Trophoblast cell (in vitro differentiated cells and primary cell): ENCODE measurements around the gene HSPA1A.
"Not testable (repeated sequence)": the region's sequence is repeated elsewhere in the genome, so short reads cannot be mapped to it uniquely, and the experiment has no call there.

Experiments used
- DNase-seq, 2 donors: peaks; one replicate each; pipeline ENCODE4 v3.0.0-alpha.2; 2016
- H2AFZ ChIP-seq: 2 replicates; pipeline ENCODE4 v1.6.1; 2013; ENCODE audit warnings: low read length, moderate library complexity, mild to moderate bottlenecking; ENCODE audit not compliant: insufficient read depth, poor library complexity
- H2AK5ac ChIP-seq: 2 replicates; pipeline ENCODE4 v1.6.1; 2013; ENCODE audit warnings: mild to moderate bottlenecking, low read length
- H2BK120ac ChIP-seq: 2 replicates; pipeline ENCODE4 v1.6.1; 2013; ENCODE audit warnings: low read length, mild to moderate bottlenecking, moderate library complexity; ENCODE audit not compliant: insufficient read depth, poor library complexity
- H2BK12ac ChIP-seq: 2 replicates; pipeline ENCODE4 v1.6.1; 2013; ENCODE audit warnings: mild to moderate bottlenecking, low read length, moderate library complexity
- H2BK5ac ChIP-seq: 2 replicates; pipeline ENCODE4 v1.6.1; 2013; ENCODE audit warnings: low read length, low read depth, moderate library complexity, mild to moderate bottlenecking; ENCODE audit not compliant: poor library complexity
- H3K14ac ChIP-seq: 2 replicates; pipeline ENCODE4 v1.6.1; 2013; ENCODE audit warnings: mild to moderate bottlenecking, low read length
- H3K18ac ChIP-seq: 2 replicates; pipeline ENCODE4 v1.6.1; 2013; ENCODE audit warnings: mild to moderate bottlenecking, low read length
- H3K23ac ChIP-seq: 2 replicates; pipeline ENCODE4 v1.6.1; 2013; ENCODE audit warnings: low read length
- H3K27ac ChIP-seq: 2 replicates; pipeline ENCODE4 v1.5.1; 2013; ENCODE audit warnings: low read depth, mild to moderate bottlenecking, inconsistent platforms, low read length, moderate library complexity
- H3K27me3 ChIP-seq: 2 replicates; pipeline ENCODE4 v1.6.1; 2013; ENCODE audit warnings: inconsistent platforms, mild to moderate bottlenecking, low read length, moderate library complexity; ENCODE audit not compliant: insufficient read depth
- H3K36me3 ChIP-seq, 2 experiments: 1 replicate in 1 of 2; 2 replicates in 1 of 2; pipeline ENCODE4 v1.6.1; 2013; ENCODE audit warnings: low read length in 2 of 2, mild to moderate bottlenecking in 2 of 2, moderate library complexity in 1 of 2; ENCODE audit not compliant: insufficient read depth in 2 of 2, control insufficient read depth in 1 of 2
- H3K4ac ChIP-seq: 2 replicates; pipeline ENCODE4 v1.6.1; 2013; ENCODE audit warnings: low read depth, mild to moderate bottlenecking, low read length, moderate library complexity
- H3K4me1 ChIP-seq, 2 experiments: 1 replicate in 1 of 2; 2 replicates in 1 of 2; pipeline ENCODE4 v1.6.1; 2013; ENCODE audit warnings: low read length in 2 of 2, mild to moderate bottlenecking in 2 of 2, moderate library complexity in 1 of 2; ENCODE audit not compliant: insufficient read depth in 2 of 2, control insufficient read depth in 1 of 2
- H3K4me2 ChIP-seq: 2 replicates; pipeline ENCODE4 v1.6.1; 2013; ENCODE audit warnings: inconsistent platforms, mild to moderate bottlenecking, low read length, moderate library complexity
- H3K4me3 ChIP-seq: 2 replicates; pipeline ENCODE4 v1.5.1; 2013; ENCODE audit warnings: mild to moderate bottlenecking, low read depth, low read length, inconsistent platforms
- H3K79me1 ChIP-seq: one replicate; pipeline ENCODE4 v1.6.1; 2013; ENCODE audit warnings: low read length
- H3K79me2 ChIP-seq: 2 replicates; pipeline ENCODE4 v1.6.1; 2013; ENCODE audit warnings: low read length, mild to moderate bottlenecking; ENCODE audit not compliant: control insufficient read depth, insufficient read depth, poor library complexity
- H3K9ac ChIP-seq: 2 replicates; pipeline ENCODE4 v1.6.1; 2013; ENCODE audit warnings: mild to moderate bottlenecking, low read length
- H3K9me3 ChIP-seq: 2 replicates; pipeline ENCODE4 v1.6.1; 2013; ENCODE audit warnings: low read depth, mild to moderate bottlenecking, control low read depth, inconsistent platforms, low read length; ENCODE audit not compliant: insufficient read depth
- H4K12ac ChIP-seq: 2 replicates; pipeline ENCODE4 v1.6.1; 2013; ENCODE audit warnings: low read depth, mild to moderate bottlenecking, low read length, moderate library complexity
- H4K8ac ChIP-seq: 2 replicates; pipeline ENCODE4 v1.6.1; 2013; ENCODE audit warnings: low read depth, mild to moderate bottlenecking, low read length, moderate library complexity
- H4K91ac ChIP-seq: one replicate; pipeline ENCODE4 v1.6.1; 2013; ENCODE audit warnings: low read depth, mild to moderate bottlenecking, low read length, moderate library complexity
- WGBS: extraction: QIAGEN DNeasy Blood & Tissue Kit; methylation state at CpG from one replicate; pipeline ENCODE4 v1.1.7; 2013; ENCODE audit warnings: missing lambda C conversion rate; ENCODE audit not compliant: insufficient read length, insufficient coverage; ENCODE audit errors: extremely low coverage; 5-methylcytosine and 5-hydroxymethylcytosine counted together

The HSPA1A gene

DNA sequence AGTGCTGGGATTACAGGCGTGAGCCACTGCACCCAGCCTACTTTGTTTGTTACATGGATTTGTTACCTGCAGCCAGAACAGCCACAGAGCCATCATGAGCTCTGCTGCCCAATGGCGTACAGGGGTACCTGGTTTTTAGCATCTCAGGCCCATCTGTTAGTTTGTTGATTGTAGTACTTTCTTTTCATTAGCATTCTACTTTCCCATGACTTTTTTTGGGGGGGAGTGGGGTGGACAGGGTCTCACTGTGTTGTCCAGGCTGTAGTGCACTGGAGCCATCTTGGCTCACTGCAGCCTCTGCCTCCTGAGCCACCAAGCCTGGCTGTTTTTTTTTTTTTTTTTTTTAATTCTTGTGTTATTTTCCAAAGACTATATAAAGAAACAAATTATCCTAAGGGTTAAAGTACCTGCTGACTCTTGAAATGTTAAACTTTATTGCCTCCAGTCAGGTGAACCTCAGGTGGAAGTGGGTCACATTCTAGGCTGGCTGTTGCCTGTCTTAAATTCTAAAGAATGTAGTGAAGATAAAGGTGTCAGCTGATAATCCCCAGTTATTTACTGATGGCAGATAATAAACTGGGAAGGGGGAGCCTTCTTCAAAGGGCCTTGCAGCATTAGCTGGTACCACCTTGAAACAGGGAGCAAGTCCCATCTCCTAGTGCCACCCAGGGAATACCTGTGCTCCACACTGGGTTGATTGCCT is 32.1 kb downstream of the HSPA1A start:
- Histone ChIP-seq H3K23ac (no peak overlapping the region), H3K27ac (no peak overlapping the region), H2BK12ac (no peak overlapping the region), H3K4me1 (peaks cover 0 to 4% of the 10 kb centered on the region in 2 experiments), H3K79me1 (no peaks in the 10 kb centered on the region), H2BK5ac (no peak overlapping the region), H3K9ac (no peak overlapping the region), H2AK5ac (no peak overlapping the region), H3K18ac (no peak overlapping the region), H4K12ac (no peak overlapping the region), H2AFZ (no peak overlapping the region), H3K9me3 (no peaks in the 10 kb centered on the region), H3K4ac (no peak overlapping the region), H3K79me2 (no peaks in the 10 kb centered on the region), H2BK120ac (no peak overlapping the region), H3K27me3 (no peaks in the 10 kb centered on the region), H3K4me3 (no peak overlapping the region), H3K36me3 (peaks cover 4 to 6% of the 10 kb centered on the region in 2 experiments), H3K4me2 (no peak overlapping the region), H4K8ac (no peak overlapping the region), H4K91ac (no peak overlapping the region), H3K14ac (no peak overlapping the region)
- no peak for DNase-seq
- WGBS: no CpG with 5 or more reads among the region's 2 CpGs

DNA sequence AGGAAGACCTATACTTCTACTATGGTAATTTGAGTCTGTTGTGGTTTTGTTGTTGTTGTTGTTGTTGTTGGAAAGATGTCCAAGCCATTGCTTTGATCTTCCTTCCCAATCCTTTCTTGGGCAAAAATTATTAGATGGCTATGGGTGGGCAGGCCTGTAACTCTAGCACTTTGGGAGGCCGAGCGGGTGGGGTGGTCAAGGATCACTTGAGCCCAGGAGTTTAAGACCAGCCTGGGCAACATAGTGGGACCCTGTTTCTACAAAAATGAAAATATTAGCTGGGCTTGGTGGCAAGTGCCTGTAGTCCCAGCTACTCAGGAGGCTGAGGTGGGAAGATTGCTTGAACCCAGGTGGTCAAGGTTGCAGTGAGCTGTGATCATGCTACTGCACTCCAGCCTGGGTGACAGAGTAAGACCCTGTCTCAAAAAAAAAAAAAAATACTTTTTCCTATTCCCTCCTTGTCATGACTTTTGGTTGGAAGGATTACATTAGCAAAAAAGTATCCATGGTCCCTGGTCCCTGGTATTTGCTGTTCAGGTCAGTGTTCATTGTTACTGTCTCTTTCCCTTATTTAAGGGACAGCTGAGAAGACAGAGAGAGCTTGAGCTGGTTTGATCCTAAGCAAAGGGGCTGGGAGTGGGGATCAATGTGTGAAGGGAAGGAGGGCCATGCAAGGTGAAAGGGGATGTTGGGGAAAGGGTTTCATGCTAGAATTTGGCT is 35.6 kb downstream of the HSPA1A start:
- no CpG with 5 or more reads among the region's 2 CpGs for WGBS
- H3K14ac ChIP-seq: no peak overlapping the region
- no peak overlapping the region for H2BK5ac ChIP-seq
- no peak overlapping the region for H2AFZ ChIP-seq
- no peak overlapping the region for H3K27ac ChIP-seq
- H3K4me2 ChIP-seq: no peak overlapping the region
- H3K4me1 ChIP-seq: peaks cover 0 to 4% of the 10 kb centered on the region in 2 experiments
- no peak overlapping the region for H2BK12ac ChIP-seq
- peaks cover 0 to 5% of the 10 kb centered on the region in 2 experiments for H3K36me3 ChIP-seq
- no peak overlapping the region for H3K9ac ChIP-seq
- no peak overlapping the region for H2BK120ac ChIP-seq
- no peak overlapping the region for H3K18ac ChIP-seq
- no peak overlapping the region for H4K8ac ChIP-seq
- no peak overlapping the region for H3K4ac ChIP-seq
- no peaks in the 10 kb centered on the region for H3K9me3 ChIP-seq
- no peaks in the 10 kb centered on the region for H3K27me3 ChIP-seq
- no peak overlapping the region for H4K12ac ChIP-seq
- no peak overlapping the region for H4K91ac ChIP-seq
- H3K79me1 ChIP-seq: no peaks in the 10 kb centered on the region
- H3K4me3 ChIP-seq: no peak overlapping the region
- no peak overlapping the region for H3K23ac ChIP-seq
- H3K79me2 ChIP-seq: no peaks in the 10 kb centered on the region
- no peak overlapping the region for H2AK5ac ChIP-seq
- DNase-seq: no peak

DNA sequence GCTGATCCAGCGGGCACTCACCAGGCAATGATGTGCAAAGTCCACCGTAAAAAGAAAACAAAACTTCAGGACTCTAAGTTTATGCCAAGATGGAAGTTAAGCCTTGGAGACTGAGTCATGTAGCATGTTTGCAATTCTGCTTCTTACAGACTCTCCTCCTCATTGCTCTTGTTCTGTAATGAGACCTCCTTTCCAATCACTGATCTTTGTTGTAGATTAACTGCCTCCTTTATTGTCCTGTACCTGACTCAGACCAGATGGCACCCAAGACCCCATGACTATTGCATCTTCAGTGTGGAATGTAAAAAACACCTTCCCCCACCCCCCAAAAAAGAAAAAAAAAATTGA is 36.1 kb downstream of the HSPA1A start:
- no CpG with 5 or more reads among the region's 2 CpGs for WGBS
- Histone ChIP-seq H2BK12ac (no peak overlapping the region), H4K91ac (no peak overlapping the region)

GRCh38 chr6:31851980-31852718 is 36.8 kb downstream of the HSPA1A start:
- H3K18ac ChIP-seq, H3K14ac ChIP-seq, H3K79me2 ChIP-seq, H3K79me1 ChIP-seq, H3K4me2 ChIP-seq, H2AFZ ChIP-seq, H3K4me3 ChIP-seq, H3K23ac ChIP-seq, H4K8ac ChIP-seq, H3K4me1 ChIP-seq, H3K27ac ChIP-seq, H4K91ac ChIP-seq, H3K4ac ChIP-seq, H2BK12ac ChIP-seq, H3K36me3 ChIP-seq, H3K27me3 ChIP-seq, H3K9me3 ChIP-seq, DNase-seq, H2BK5ac ChIP-seq, H2BK120ac ChIP-seq, H2AK5ac ChIP-seq, H3K9ac ChIP-seq, H4K12ac ChIP-seq: not testable (repeated sequence)
- no CpG with 5 or more reads among the region's 35 CpGs for WGBS

More for the DNA sequence above, 36.1 kb downstream of the HSPA1A start:
- Histone ChIP-seq H2BK120ac (no peak overlapping the region), H3K27me3 (no peaks in the 10 kb centered on the region), H2AK5ac (no peak overlapping the region), H4K12ac (no peak overlapping the region), H3K9ac (no peak overlapping the region), H3K4me1 (peaks cover 0 to 4% of the 10 kb centered on the region in 2 experiments), H3K9me3 (no peaks in the 10 kb centered on the region), H3K4ac (no peak overlapping the region), H4K8ac (no peak overlapping the region), H3K79me1 (no peaks in the 10 kb centered on the region), H3K79me2 (no peaks in the 10 kb centered on the region), H3K14ac (no peak overlapping the region), H3K4me3 (no peak overlapping the region), H2AFZ (no peak overlapping the region), H3K27ac (no peak overlapping the region), H3K4me2 (no peak overlapping the region), H3K23ac (no peak overlapping the region), H3K18ac (no peak overlapping the region), H2BK5ac (no peak overlapping the region), H3K36me3 (peaks cover 0 to 3% of the 10 kb centered on the region in 2 experiments)
- DNase-seq: no peak
